Aorta (tissue), 5 donors: ENCODE results near the gene MRTFA. TPM values are rescaled to one million over a fixed set of nuclear protein-coding genes. Genes with fewer than 3 reads are reported as not detected.

Experiments used
- ATAC-seq: fragments of 200-7000 bp; cut with Tn5 transposase; one replicate; pipeline ENCODE4 v1.9.1; 2022; ENCODE audit warnings: moderate library complexity; ENCODE audit not compliant: low FRiP score
- DNase-seq, 2 donors: peaks; one replicate each; pipeline ENCODE4 v3.0.0-alpha.2; 2020
- H3K27ac ChIP-seq, 2 donors: one replicate each; pipeline ENCODE4 v1.5.1; 2013; ENCODE audit warnings: low read length in 2 of 2, mild to moderate bottlenecking in 2 of 2, moderate library complexity in 2 of 2, control low read depth in 1 of 2, inconsistent platforms in 1 of 2, low read depth in 1 of 2
- H3K27me3 ChIP-seq, 2 donors: one replicate each; pipeline ENCODE4 v1.6.1; 2013; ENCODE audit warnings: control low read depth in 1 of 2, low read length in 1 of 2, mild to moderate bottlenecking in 1 of 2, moderate library complexity in 1 of 2; ENCODE audit not compliant: insufficient read depth in 2 of 2, control insufficient read depth in 1 of 2
- H3K36me3 ChIP-seq, 2 donors: one replicate each; pipeline ENCODE4 v1.6.1; 2013; ENCODE audit warnings: control low read depth in 1 of 2, low read length in 1 of 2, mild to moderate bottlenecking in 1 of 2; ENCODE audit not compliant: insufficient read depth in 2 of 2, control insufficient read depth in 1 of 2
- H3K4me1 ChIP-seq, 2 donors: one replicate each; pipeline ENCODE4 v1.6.1; 2013; ENCODE audit warnings: low read length in 2 of 2, control low read depth in 1 of 2, mild to moderate bottlenecking in 1 of 2, moderate library complexity in 1 of 2; ENCODE audit not compliant: insufficient read depth in 2 of 2, control insufficient read depth in 1 of 2
- H3K4me3 ChIP-seq, 2 donors: one replicate each; pipeline ENCODE4 v1.5.1; 2013; ENCODE audit warnings: low read length in 2 of 2, control low read depth in 1 of 2, mild to moderate bottlenecking in 1 of 2
- H3K9me3 ChIP-seq: one replicate; pipeline ENCODE4 v1.6.1; 2013; ENCODE audit warnings: mild to moderate bottlenecking, low read length; ENCODE audit not compliant: control insufficient read depth
- WGBS, 2 donors: extraction: QIAGEN DNeasy Blood & Tissue Kit; methylation state at CpG; one replicate each; pipeline ENCODE4 v1.1.7; 2013; 5-methylcytosine and 5-hydroxymethylcytosine counted together
- intact Hi-C, 2 donors: fragments of 100-400 bp; cut with DNase I; formaldehyde crosslinking; loops; one replicate each; pipeline versions ENCODE4 v1.14.2 to v1.15.0; 2022
- polyA plus RNA-seq, 2 donors: library from polyadenylated mRNA; stranded (reverse); fragments of 200-250 nt; gene quantifications; one replicate each; pipeline ENCODE4 v1.2.3, GENCODE V29; 2013
- total RNA-seq, 2 donors: library from RNA; stranded (reverse); fragmentation: NEBNext Ultra II Directional; extraction: Animal tissue kit (Norgen Biotek cat#: 25700); gene quantifications; one replicate each; pipeline ENCODE4 v1.2.1, GENCODE V29; 2021
- donor health status: healthy with polysubstance abuse.
- donor health status: Bipolar disorder and iron deficiency.
- donor health status: DM: no; HTN: no; CAD: no.
- donor health status: DM: no; HTN: no; CAD: no.
- donor health status: DM: yes; HTN: yes; CAD: no.

Gene MRTFA
- total and polyA plus RNA-seq, 4 donors, result 12.9 to 77.4 (median 51.9) TPM

DNA sequence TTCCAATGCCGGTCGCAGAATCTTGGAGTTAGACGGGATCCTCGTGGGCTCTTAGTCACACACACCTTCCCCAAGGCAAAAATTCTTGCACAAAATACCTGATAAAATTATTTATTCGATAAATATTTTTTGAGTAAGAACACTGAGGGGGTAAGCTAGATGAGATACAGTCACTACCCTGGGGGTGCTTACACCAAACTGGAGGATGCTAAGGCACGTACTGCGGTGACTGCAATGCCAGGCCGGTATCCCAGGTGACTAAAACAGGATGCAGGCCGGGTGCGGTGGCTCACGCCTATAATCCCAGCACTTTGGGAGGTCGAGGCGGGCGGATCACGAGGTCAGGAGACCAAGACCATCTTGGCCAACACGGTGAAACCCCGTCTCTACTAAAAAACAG lies 1.7 kb upstream of the MRTFA start:
- H3K4me3 ChIP-seq, result no peak overlapping the region

GRCh38 chr22:40637183-40638150 lies 948 bp upstream of the MRTFA start:
- H3K27me3 ChIP-seq, result no peaks in the 10 kb centered on the region
- 22 to 23% methylated on average over 46 of the region's 46 CpGs for WGBS, 2 donors
- peak overlapping the region; percentile 79 to 80 for H3K4me3 ChIP-seq
- no peaks in the 10 kb centered on the region for H3K36me3 ChIP-seq
- intact Hi-C loops, result loop anchor here (5.0 kb wide), 4 partner anchors 35 to 1105 kb away; partner anchors contain the start of gene RPS19BP1 (in 1 of the 2)
- peak overlapping the region in 1 of 2 donors; percentile 60 for H3K27ac ChIP-seq
- no peaks in the 10 kb centered on the region for H3K9me3 ChIP-seq
- no peaks in the 10 kb centered on the region for H3K4me1 ChIP-seq
- DNase-seq (peak; percentile 75 to 89), ATAC-seq (peak; percentile 57)

More for the DNA sequence above, 1.7 kb upstream of the MRTFA start:
- no peak for DNase-seq
- ATAC-seq, result no peak
- H3K27ac ChIP-seq, result no peak overlapping the region
- no peaks in the 10 kb centered on the region for H3K9me3 ChIP-seq
- no peaks in the 10 kb centered on the region for H3K36me3 ChIP-seq
- intact Hi-C loops, result loop anchor here (5.0 kb wide), 4 partner anchors 36 to 1106 kb away; partner anchors contain the start of gene RPS19BP1 (in 1 of the 2)
- H3K27me3 ChIP-seq, result no peaks in the 10 kb centered on the region
- 97 to 98% methylated on average over 17 of the region's 17 CpGs for WGBS, 2 donors
- H3K4me1 ChIP-seq, result no peaks in the 10 kb centered on the region

- Histone ChIP-seq H3K4me1 (no peaks in the 10 kb centered on the region), H3K27me3 (no peaks in the 10 kb centered on the region), H3K36me3 (no peaks in the 10 kb centered on the region), H3K9me3 (no peaks in the 10 kb centered on the region), H3K27ac (peak overlapping the region; percentile 4 to 49), H3K4me3 (peak overlapping the region; percentile 75 to 86)
- DNase-seq (no peak), ATAC-seq (peak; percentile 52)
- intact Hi-C loops, result loop anchor here (5.0 kb wide), 4 partner anchors 34 to 1104 kb away; partner anchors contain the start of gene RPS19BP1 (in 1 of the 2)
- WGBS, 2 donors, result 0% methylated on average over 9 to 31 of the region's 31 CpGs
Measured at GRCh38 chr22:40635940-40636379, 559 bp downstream of the MRTFA start.

- Histone ChIP-seq H3K4me1 (no peaks in the 10 kb centered on the region), H3K27ac (peak overlapping the region in 1 of 2 donors; percentile 49), H3K9me3 (no peaks in the 10 kb centered on the region), H3K27me3 (no peaks in the 10 kb centered on the region), H3K4me3 (peak overlapping the region; percentile 75 to 86), H3K36me3 (no peaks in the 10 kb centered on the region)
- DNase-seq, result peak in 1 of 2 donors; percentile 85
- intact Hi-C loops, result loop anchor here (5.0 kb wide), 4 partner anchors 33 to 1103 kb away; partner anchors contain the start of gene RPS19BP1 (in 1 of the 2)
- no peak for ATAC-seq
- 1 to 4% methylated on average over 21 of the region's 21 CpGs for WGBS, 2 donors
Measured at GRCh38 chr22:40635043-40635939, 1.2 kb downstream of the MRTFA start.

GRCh38 chr22:40634119-40634903 lies 2.2 kb downstream of the MRTFA start:
- Histone ChIP-seq H3K36me3 (no peaks in the 10 kb centered on the region), H3K9me3 (no peaks in the 10 kb centered on the region), H3K27ac (no peak overlapping the region), H3K4me3 (peak overlapping the region; percentile 6 to 86), H3K27me3 (no peaks in the 10 kb centered on the region), H3K4me1 (no peaks in the 10 kb centered on the region)
- intact Hi-C loops, result no loop called here
- ATAC-seq, result no peak
- 47 to 55% methylated on average over 11 of the region's 11 CpGs for WGBS, 2 donors
- DNase-seq, result no peak

DNA sequence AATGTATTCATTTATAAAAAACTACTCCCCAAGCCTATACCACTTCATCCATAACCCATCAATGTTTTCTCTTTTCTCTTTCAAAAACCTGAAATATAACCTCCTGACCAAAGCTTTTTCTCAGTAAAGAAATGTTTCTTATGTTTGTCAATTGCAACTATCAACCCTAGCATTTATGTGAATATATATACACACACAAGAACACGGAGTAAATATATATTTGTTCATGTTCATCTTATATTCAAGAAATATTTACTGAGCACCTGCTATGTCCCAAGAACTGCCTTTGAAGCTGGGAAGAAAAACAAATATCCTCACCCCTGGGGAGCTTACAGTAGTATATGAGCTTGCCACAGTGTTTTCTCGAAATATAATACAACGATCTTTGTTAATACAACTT lies 3.5 kb downstream of the MRTFA start:
- WGBS, 2 donors, result 97% methylated on average over 3 of the region's 3 CpGs

DNA sequence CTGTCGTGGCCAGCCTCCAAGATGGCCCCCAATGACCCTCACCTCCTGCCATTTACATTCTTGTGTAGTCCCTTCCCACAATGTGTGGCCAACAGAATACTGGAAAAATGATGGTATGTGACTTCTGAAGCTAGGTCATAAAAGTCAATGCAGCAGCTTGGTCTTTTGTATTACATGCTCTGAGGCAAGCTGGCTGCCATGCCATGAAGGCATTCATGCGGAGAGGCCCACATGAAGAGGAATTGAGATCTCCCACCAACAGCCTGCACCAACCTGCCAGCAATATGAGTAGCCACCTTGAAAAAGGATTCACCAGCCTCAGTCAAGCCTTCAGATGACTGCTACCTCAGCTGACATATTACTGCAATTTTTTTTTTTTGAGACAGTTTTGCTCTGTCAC lies 4.6 kb downstream of the MRTFA start:
- no peaks in the 10 kb centered on the region for H3K9me3 ChIP-seq
- no peak overlapping the region for H3K27ac ChIP-seq
- H3K4me3 ChIP-seq, result no peak overlapping the region
- 97 to 98% methylated on average over 2 of the region's 2 CpGs for WGBS, 2 donors
- ATAC-seq (no peak), DNase-seq (no peak)
- intact Hi-C loops, result no loop called here
- H3K27me3 ChIP-seq, result no peaks in the 10 kb centered on the region
- H3K36me3 ChIP-seq, result no peaks in the 10 kb centered on the region
- H3K4me1 ChIP-seq, result peaks cover 0 to 1% of the 10 kb centered on the region in 2 donors

More for the DNA sequence above, 3.5 kb downstream of the MRTFA start:
- no peaks in the 10 kb centered on the region for H3K9me3 ChIP-seq
- no peak for DNase-seq
- ATAC-seq, result no peak
- H3K4me3 ChIP-seq, result no peak overlapping the region
- no peaks in the 10 kb centered on the region for H3K36me3 ChIP-seq
- H3K27me3 ChIP-seq, result no peaks in the 10 kb centered on the region
- H3K27ac ChIP-seq, result no peak overlapping the region
- intact Hi-C loops, result no loop called here
- H3K4me1 ChIP-seq, result no peaks in the 10 kb centered on the region
